OCI-LY3 (cell line): ENCODE results near the gene SPRED1.

Experiments
- H2AFZ ChIP-seq: fragments of 200-600, 300-600 bp; shearing (Covaris generic); 2 replicates; pipeline ENCODE4 v1.6.0; 2014; ENCODE audit warnings: antibody characterized with exemption, low read depth, low read length
- H3K27ac ChIP-seq: fragments of 200-600, 300-600 bp; sonication (generic); 2 replicates; pipeline ENCODE4 v1.5.1; 2014; ENCODE audit warnings: mild to moderate bottlenecking, low read length, moderate library complexity, mixed read lengths
- H3K27me3 ChIP-seq: fragments of 200-600, 300-600 bp; sonication (generic); 2 replicates; pipeline ENCODE4 v1.6.1; 2014; ENCODE audit warnings: low read depth, low read length, mixed read lengths
- H3K36me3 ChIP-seq: fragments of 200-600, 300-600 bp; sonication (generic); replicated peaks from 2 replicates; pipeline ENCODE3; 2014; ENCODE audit warnings: low read depth, low read length, mixed read lengths
- H3K4me1 ChIP-seq: fragments of 300-600, 200-600 bp; sonication (generic); 2 replicates; pipeline ENCODE4 v1.6.1; 2014; ENCODE audit warnings: low read length, mixed read lengths
- H3K4me2 ChIP-seq: fragments of 200-600, 300-600 bp; sonication (generic); 2 replicates; pipeline ENCODE4 v1.6.1; 2014; ENCODE audit warnings: low read length, mixed read lengths
- H3K4me3 ChIP-seq: fragments of 300-600, 200-600 bp; sonication (generic); 2 replicates; pipeline ENCODE4 v1.5.1; 2014; ENCODE audit warnings: antibody characterized with exemption, mild to moderate bottlenecking, low read length, moderate library complexity
- H3K79me2 ChIP-seq: fragments of 300-600, 200-600 bp; shearing (Covaris generic); 2 replicates; pipeline ENCODE4 v1.6.1; 2014; ENCODE audit warnings: mild to moderate bottlenecking, low read length, mixed read lengths
- H3K9ac ChIP-seq: fragments of 300-600, 200-600 bp; shearing (Covaris generic); 2 replicates; pipeline ENCODE4 v1.6.0; 2014; ENCODE audit warnings: mild to moderate bottlenecking, low read length, moderate library complexity
- H3K9me3 ChIP-seq: fragments of 200-600, 300-600 bp; shearing (Covaris generic); 2 replicates; pipeline ENCODE4 v1.6.1; 2014; ENCODE audit warnings: low read length, mixed read lengths; ENCODE audit not compliant: insufficient read depth
- H4K20me1 ChIP-seq: fragments of 200-600, 300-600 bp; sonication (generic); 2 replicates; pipeline ENCODE4 v1.6.1; 2016; ENCODE audit warnings: low read length, mixed read lengths; ENCODE audit not compliant: insufficient read depth
- CTCF ChIP-seq: fragments of 200-600, 300-600 bp; sonication (generic); IDR thresholded peaks from 2 replicates; pipeline ENCODE4 v1.5.1; 2014; ENCODE audit warnings: antibody characterized with exemption, low read length, low read depth
- EZH2phosphoT487 ChIP-seq: fragments of 200-600 bp; shearing (Covaris generic); IDR thresholded peaks from 2 replicates; pipeline ENCODE4 v1.6.1; 2018; ENCODE audit warnings: antibody characterized with exemption, mixed run types, low read depth

The SPRED1 gene

GRCh38 chr15:38217788-38218609 lies 34.6 kb upstream of the SPRED1 start:
- H3K4me1 ChIP-seq, result no peaks in the 10 kb centered on the region
- H3K79me2 ChIP-seq, result no peaks in the 10 kb centered on the region
- H3K27me3 ChIP-seq, result 0 out of 2 replicates have a peak, but pooled peaks cover 4% of the 10 kb centered on the region
- H3K27ac ChIP-seq, result no peak overlapping the region
- no peak overlapping the region for H3K4me3 ChIP-seq
- H4K20me1 ChIP-seq, result no peaks in the 10 kb centered on the region
- no peaks in the 10 kb centered on the region for H3K36me3 ChIP-seq
- H3K9ac ChIP-seq, result no peak overlapping the region
- TF ChIP-seq EZH2phosphoT487 (no peak), CTCF (no peak)
- no peaks in the 10 kb centered on the region for H3K9me3 ChIP-seq
- H3K4me2 ChIP-seq, result no peak overlapping the region
- no peak overlapping the region for H2AFZ ChIP-seq

- H4K20me1 ChIP-seq, result no peaks in the 10 kb centered on the region
- no peak for TF ChIP-seq EZH2phosphoT487
- no peak for TF ChIP-seq CTCF
- H3K27me3 ChIP-seq, result 0 out of 2 replicates have a peak, but pooled peaks cover 4% of the 10 kb centered on the region
- no peaks in the 10 kb centered on the region for H3K9me3 ChIP-seq
- no peak overlapping the region for H3K4me2 ChIP-seq
- no peak overlapping the region for H3K9ac ChIP-seq
- no peaks in the 10 kb centered on the region for H3K36me3 ChIP-seq
- H3K27ac ChIP-seq, result no peak overlapping the region
- H3K4me1 ChIP-seq, result no peaks in the 10 kb centered on the region
- H3K4me3 ChIP-seq, result no peak overlapping the region
- no peak overlapping the region for H2AFZ ChIP-seq
- no peaks in the 10 kb centered on the region for H3K79me2 ChIP-seq
Observed at GRCh38 chr15:38220606-38221273, 31.9 kb upstream of the SPRED1 start.

GRCh38 chr15:38224486-38224885 lies 28.1 kb upstream of the SPRED1 start:
- TF ChIP-seq EZH2phosphoT487, result no peak
- no peak for TF ChIP-seq CTCF
- Histone ChIP-seq H2AFZ (no peak overlapping the region), H3K4me2 (no peak overlapping the region), H3K27ac (no peak overlapping the region), H3K4me3 (no peak overlapping the region), H4K20me1 (no peaks in the 10 kb centered on the region), H3K4me1 (no peaks in the 10 kb centered on the region), H3K79me2 (no peaks in the 10 kb centered on the region), H3K27me3 (no peaks in the 10 kb centered on the region), H3K36me3 (no peaks in the 10 kb centered on the region), H3K9me3 (no peaks in the 10 kb centered on the region), H3K9ac (no peak overlapping the region)

- no peaks in the 10 kb centered on the region for H3K79me2 ChIP-seq
- H3K27ac ChIP-seq, result no peak overlapping the region
- H3K4me3 ChIP-seq, result no peak overlapping the region
- H3K27me3 ChIP-seq, result no peaks in the 10 kb centered on the region
- no peak overlapping the region for H3K9ac ChIP-seq
- H3K36me3 ChIP-seq, result no peaks in the 10 kb centered on the region
- no peak for TF ChIP-seq CTCF
- no peak for TF ChIP-seq EZH2phosphoT487
- H3K9me3 ChIP-seq, result no peaks in the 10 kb centered on the region
- no peaks in the 10 kb centered on the region for H3K4me1 ChIP-seq
- no peak overlapping the region for H3K4me2 ChIP-seq
- no peaks in the 10 kb centered on the region for H4K20me1 ChIP-seq
- no peak overlapping the region for H2AFZ ChIP-seq
Observed at GRCh38 chr15:38225381-38225780, 27.3 kb upstream of the SPRED1 start.
